GM21737 (cell line): ENCODE data around the gene LRIG1.
"Not testable (repeated sequence)": the region's sequence is repeated elsewhere in the genome, so short reads cannot be mapped to it uniquely, and the experiment has no call there.

ENCODE experiments used
- ATAC-seq: cut with Tn5 transposase; IDR thresholded peaks from one replicate; pipeline ENCODE4 v1.9.1; 2021; ENCODE audit warnings: mild to moderate bottlenecking, moderate library complexity; ENCODE audit not compliant: unreplicated experiment

LRIG1 gene

DNA sequence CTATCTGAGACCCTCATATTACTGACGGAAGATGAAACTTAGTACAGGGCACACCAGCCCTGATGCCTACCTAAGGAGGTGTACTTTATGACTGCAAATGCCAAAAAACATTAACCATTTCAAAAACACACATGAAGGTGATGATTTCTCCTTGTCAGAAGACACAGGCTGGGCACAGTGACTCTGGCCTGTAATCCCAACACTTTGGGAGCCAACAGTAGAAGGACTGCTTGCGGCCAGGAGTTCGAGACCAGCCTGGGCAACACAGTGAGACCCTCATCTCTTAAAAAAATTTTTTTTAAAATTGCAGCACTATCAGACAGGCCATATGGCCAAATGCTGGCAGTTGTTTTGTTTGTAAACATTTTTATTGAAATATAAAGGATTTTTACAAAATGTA lies 73.5 kb downstream of the LRIG1 start:
- no peak for ATAC-seq

GRCh38 chr3:66426135-66426534 lies 74.7 kb downstream of the LRIG1 start:
- ATAC-seq = no peak

DNA sequence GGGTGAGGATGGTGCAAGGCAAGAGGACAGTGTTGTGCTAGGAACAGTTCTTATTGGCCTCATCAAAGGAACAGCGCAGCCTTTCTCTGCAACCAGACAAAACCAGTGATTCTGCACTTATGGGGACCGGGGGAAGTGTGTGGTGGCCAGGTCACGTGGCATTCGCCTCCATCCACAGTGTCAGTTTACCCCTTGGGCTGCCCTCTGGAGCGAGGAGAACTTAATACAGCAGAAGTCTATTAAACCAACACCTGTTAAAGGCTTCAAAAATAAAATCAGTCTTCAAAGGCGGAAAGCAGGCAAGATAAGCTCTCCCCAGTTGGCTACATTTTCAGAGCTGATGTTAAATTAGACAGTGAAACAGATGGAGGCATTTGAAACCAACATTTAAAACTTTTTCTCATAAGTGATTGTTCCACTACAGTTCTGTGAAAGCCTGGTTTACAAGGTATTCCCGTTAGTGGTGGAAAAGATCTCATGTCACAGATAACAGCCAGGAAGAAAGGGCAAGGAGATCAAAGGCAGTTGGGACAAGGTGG lies 75.2 kb downstream of the LRIG1 start:
- ATAC-seq = no peak

GRCh38 chr3:66425032-66425431 lies 75.8 kb downstream of the LRIG1 start:
- ATAC-seq = no peak

DNA sequence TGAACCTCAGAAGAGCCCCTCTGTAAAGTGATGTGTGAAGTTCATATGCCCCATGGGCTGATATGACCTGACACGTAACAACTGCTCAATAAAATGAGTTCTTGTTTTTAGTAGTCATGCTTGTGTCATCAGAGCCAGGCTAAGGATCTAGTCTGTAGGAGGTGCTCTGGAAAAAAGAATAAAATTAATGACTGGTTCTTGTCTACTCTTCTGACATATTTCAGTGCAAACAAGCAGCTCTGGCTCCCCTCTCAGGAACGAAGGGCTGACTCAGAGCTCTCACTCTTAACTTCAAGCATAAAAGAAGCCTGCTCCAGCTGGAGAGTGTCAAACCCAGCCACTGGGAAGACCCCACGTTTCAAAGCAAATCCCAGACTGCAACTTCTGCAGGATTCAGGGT lies 77.0 kb downstream of the LRIG1 start:
- no peak for ATAC-seq

GRCh38 chr3:66421893-66422292 lies 78.9 kb downstream of the LRIG1 start:
- ATAC-seq = not testable (repeated sequence)

- not testable (repeated sequence) for ATAC-seq
Measured at GRCh38 chr3:66421144-66421543, 79.7 kb downstream of the LRIG1 start.

GRCh38 chr3:66419036-66419435 lies 81.8 kb downstream of the LRIG1 start:
- no peak for ATAC-seq

- ATAC-seq = no peak
Measured at GRCh38 chr3:66418475-66418931, 82.3 kb downstream of the LRIG1 start.

- no peak for ATAC-seq
Measured at GRCh38 chr3:66416556-66417304, 84.1 kb downstream of the LRIG1 start.

- ATAC-seq = no peak
Measured at GRCh38 chr3:66415867-66416428, 84.9 kb downstream of the LRIG1 start.

DNA sequence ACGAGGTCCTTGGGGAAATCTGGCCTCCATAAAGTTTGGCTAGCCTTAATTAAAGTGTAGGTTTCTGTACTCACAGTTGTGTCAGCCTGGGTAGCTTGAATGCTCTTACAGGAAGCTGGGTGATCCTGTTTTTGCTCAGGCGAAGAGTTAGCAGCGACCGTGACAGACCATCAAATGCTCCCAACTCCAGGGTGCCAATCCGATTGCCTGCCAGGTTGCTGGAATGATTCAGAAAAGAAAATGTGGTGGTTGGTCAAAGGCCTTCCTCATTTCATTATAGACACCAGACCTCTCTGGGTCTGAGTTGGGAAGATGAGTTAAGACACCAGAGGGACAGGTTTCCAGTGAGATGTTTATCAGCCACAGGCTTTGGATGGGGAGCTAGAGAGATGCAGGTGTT lies 86.0 kb downstream of the LRIG1 start:
- no peak for ATAC-seq

- ATAC-seq = no peak
Measured at GRCh38 chr3:66413151-66413751, 87.6 kb downstream of the LRIG1 start.

- no peak for ATAC-seq
Measured at GRCh38 chr3:66411961-66412887, 88.6 kb downstream of the LRIG1 start.

GRCh38 chr3:66411474-66411873 lies 89.3 kb downstream of the LRIG1 start:
- no peak for ATAC-seq

GRCh38 chr3:66410976-66411375 lies 89.8 kb downstream of the LRIG1 start:
- ATAC-seq = no peak

DNA sequence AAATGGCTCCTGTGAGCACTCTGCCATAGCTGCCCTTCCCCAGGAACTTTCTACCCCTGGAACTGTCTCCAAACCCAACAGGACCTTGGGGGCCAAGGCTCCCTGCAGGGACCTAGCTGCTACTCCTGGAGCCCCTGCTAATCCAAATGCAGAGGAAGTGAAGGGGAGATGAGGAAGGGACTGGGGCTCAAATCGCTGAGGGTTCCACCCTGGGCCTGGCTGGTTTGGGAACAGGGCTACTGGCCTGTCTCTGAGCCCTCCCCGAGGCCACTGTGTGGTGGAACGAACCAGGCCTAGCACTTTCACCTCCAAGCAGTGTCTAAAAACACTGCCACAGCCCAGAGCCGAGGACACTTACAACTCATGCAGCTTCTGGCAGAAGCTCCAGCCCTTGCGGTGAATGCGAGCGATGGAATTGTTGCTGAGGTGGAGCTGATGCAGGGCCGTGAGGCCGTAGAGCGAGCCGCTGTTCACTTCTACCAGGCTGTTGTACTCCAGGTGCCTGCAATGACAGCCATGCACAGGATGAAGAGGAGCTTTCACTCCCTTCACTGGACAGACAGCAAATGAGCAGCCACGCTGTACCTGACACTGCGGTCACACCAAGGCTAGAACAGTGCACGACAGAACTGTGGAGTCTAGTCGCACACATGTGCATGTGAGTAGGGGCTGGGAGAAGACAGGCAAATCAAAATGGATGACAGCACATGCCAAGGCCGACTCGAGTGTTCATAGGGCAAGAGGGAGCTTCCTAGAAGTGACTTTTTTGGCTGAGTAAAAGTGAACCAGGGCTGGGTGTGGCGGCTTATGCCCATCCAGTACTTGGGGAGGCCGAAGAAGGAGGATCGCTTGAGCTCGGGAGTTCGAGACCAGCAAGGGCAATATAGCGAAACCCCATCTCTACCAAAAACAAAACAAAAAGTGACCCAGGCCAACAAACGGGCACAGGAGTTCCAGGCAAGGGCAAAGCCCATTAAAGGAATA lies 90.8 kb downstream of the LRIG1 start:
- no peak for ATAC-seq

DNA sequence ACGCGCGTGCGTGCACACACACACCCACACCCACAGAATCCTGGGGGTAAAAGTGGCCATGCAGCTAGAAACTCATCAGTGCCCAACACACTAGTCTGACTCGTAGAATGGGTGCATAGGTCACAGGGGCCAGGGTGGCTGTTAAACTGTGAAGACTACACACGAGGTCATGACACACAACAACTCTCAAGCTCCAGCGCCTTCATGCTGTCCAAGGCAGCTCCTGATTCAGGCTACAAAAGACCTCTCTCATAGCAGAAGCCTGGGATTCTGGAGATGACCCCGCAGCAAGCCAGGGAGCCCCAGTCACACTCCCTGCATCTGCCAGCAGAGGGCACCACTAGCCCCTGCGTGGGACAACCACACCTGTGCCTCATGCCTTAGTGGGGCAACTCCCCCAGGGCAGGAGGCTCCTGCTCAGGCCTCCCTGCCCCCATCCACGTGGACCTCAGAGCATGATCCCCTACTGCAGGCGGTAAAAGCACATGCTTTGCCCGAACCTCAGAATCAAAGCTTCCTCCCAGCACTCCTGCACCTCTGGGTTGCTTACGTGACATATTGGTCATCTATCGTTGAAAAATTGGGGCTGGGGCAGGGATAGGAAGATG lies 93.1 kb downstream of the LRIG1 start:
- peak; percentile 80 for ATAC-seq
